ENCODE results near the gene TNFRSF6B. TPM values are rescaled to one million over a fixed set of nuclear protein-coding genes. Genes with fewer than 3 reads are reported as not detected.
A peak's percentile ranks its signal among the peaks of the same experiment; 100 is the strongest.
"Not testable (repeated sequence)": the region's sequence is repeated elsewhere in the genome, so short reads cannot be mapped to it uniquely, and the experiment has no call there.

The TNFRSF6B gene
- total RNA-seq, 1 donor from 2014 or later, result not detected

DNA sequence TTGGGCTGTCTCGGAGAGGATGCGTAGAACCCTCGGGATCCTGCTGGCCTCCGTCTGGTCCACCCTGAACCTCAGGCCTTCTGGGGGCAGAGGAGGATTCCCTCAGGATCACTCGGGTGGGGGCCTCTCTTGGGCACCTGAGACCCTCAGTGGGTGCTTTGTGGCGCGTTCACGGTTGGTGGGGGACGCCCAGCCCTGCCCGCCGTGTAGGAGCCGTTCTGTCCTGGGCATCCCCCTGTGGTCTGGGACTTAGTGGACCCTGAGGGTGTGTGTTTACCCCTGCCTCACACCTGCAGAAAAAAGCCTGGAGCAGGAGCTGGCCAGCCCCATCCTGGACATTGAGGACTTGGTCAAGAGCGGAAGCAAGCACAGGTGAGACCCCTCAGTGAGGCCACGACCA, 30.7 kb upstream of the TNFRSF6B start:
- H3K9me3 Mint-ChIP-seq (ENCODE audit: unreplicated experiment), result no peaks in the 10 kb centered on the region
- peaks cover 22% of the 10 kb centered on the region for H3K36me3 Mint-ChIP-seq (ENCODE audit: low read depth, unreplicated experiment)
- H3K27me3 Mint-ChIP-seq (ENCODE audit: unreplicated experiment), result peaks cover 11% of the 10 kb centered on the region
- no peaks in the 10 kb centered on the region for H3K4me1 Mint-ChIP-seq (ENCODE audit: unreplicated experiment)
- TF ChIP-seq, protein P1, sequence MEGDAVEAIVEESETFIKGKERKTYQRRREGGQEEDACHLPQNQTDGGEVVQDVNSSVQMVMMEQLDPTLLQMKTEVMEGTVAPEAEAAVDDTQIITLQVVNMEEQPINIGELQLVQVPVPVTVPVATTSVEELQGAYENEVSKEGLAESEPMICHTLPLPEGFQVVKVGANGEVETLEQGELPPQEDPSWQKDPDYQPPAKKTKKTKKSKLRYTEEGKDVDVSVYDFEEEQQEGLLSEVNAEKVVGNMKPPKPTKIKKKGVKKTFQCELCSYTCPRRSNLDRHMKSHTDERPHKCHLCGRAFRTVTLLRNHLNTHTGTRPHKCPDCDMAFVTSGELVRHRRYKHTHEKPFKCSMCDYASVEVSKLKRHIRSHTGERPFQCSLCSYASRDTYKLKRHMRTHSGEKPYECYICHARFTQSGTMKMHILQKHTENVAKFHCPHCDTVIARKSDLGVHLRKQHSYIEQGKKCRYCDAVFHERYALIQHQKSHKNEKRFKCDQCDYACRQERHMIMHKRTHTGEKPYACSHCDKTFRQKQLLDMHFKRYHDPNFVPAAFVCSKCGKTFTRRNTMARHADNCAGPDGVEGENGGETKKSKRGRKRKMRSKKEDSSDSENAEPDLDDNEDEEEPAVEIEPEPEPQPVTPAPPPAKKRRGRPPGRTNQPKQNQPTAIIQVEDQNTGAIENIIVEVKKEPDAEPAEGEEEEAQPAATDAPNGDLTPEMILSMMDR (IDR thresholded peaks at IDR 0.05; ENCODE audit: unreplicated experiment), result no peak
- H3K27ac Mint-ChIP-seq (ENCODE audit: unreplicated experiment), result no peak overlapping the region
- no peak for DNase-seq (ENCODE audit: low spot score)
- no peak overlapping the region for H3K4me3 Mint-ChIP-seq (ENCODE audit: unreplicated experiment)

DNA sequence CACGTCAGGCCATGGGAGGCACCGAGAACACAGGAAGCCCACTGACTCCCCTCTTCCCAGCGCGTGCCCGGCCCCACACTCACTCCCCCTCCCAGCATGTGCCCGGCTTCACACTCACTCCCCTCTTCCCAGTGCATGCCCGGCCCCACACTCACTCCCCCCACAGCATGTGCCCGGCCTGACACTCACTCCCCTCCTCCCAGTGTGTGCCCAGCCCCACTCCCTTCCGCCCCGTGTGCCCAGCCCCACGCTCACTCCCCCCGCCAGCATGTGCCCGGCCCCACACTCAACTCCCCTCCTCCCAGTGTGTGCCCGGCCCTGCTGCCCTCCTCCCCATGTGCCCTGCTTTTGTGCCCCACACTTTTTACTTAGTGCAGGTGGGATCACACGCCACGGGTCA, 28.6 kb upstream of the TNFRSF6B start:
- H3K36me3 Mint-ChIP-seq (ENCODE audit: low read depth, unreplicated experiment), result peaks cover 22% of the 10 kb centered on the region
- H3K9me3 Mint-ChIP-seq (ENCODE audit: unreplicated experiment), result no peaks in the 10 kb centered on the region
- TF ChIP-seq, protein P1 (IDR thresholded peaks at IDR 0.05; ENCODE audit: unreplicated experiment), result no peak
- peaks cover 5% of the 10 kb centered on the region for H3K27me3 Mint-ChIP-seq (ENCODE audit: unreplicated experiment)
- peak overlapping the region; percentile 83 for H3K4me3 Mint-ChIP-seq (ENCODE audit: unreplicated experiment)
- no peaks in the 10 kb centered on the region for H3K4me1 Mint-ChIP-seq (ENCODE audit: unreplicated experiment)
- H3K27ac Mint-ChIP-seq (ENCODE audit: unreplicated experiment), result no peak overlapping the region
- DNase-seq (ENCODE audit: low spot score), result no peak

DNA sequence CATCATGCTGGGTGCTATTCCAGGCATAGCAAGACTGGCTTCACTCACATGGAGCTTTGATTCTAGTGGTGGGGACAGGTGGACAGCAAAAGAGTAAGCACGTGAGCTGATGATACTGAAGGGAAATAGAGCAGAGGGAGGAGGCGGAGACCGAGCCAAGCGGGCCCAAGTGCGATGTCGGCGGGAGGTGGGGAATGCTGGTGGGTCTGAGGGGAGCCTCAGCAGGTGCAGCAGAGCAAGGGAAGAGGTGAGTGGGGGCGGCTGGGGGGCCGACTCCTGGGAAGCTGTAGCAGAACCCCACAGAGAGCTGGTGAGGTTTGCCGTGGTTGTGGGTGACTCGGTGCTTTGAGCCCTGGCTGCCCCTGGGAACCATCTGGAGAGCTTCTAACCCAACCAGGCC, 28.1 kb upstream of the TNFRSF6B start:
- H3K4me3 Mint-ChIP-seq (ENCODE audit: unreplicated experiment), result peak overlapping the region; percentile 83
- H3K9me3 Mint-ChIP-seq (ENCODE audit: unreplicated experiment), result no peaks in the 10 kb centered on the region
- no peak for DNase-seq (ENCODE audit: low spot score)
- peaks cover 3% of the 10 kb centered on the region for H3K27me3 Mint-ChIP-seq (ENCODE audit: unreplicated experiment)
- H3K36me3 Mint-ChIP-seq (ENCODE audit: low read depth, unreplicated experiment), result peaks cover 22% of the 10 kb centered on the region
- H3K27ac Mint-ChIP-seq (ENCODE audit: unreplicated experiment), result no peak overlapping the region
- no peaks in the 10 kb centered on the region for H3K4me1 Mint-ChIP-seq (ENCODE audit: unreplicated experiment)
- TF ChIP-seq, protein P1 (IDR thresholded peaks at IDR 0.05; ENCODE audit: unreplicated experiment), result no peak

DNA sequence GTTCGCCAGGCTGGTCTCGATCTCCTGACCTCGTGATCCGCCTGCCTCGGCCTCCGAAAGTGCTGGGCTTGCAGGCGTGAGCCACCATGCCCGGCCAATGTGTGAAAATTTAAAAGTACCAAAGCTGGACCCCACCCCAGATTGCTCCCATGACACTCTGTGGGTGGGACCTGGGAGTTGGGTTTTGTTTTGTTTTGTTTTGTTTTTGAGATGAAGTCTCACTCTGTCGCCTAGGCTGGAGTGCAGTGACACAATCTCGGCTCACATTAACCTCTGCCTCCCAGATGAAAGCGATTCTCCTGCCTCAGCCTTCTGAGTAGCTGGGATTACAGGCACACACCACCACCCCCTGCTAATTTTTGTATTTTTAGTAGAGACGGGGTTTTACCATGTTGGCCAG, 24.8 kb upstream of the TNFRSF6B start:
- H3K9me3 Mint-ChIP-seq (ENCODE audit: unreplicated experiment); H3K27me3 Mint-ChIP-seq (ENCODE audit: unreplicated experiment); H3K4me3 Mint-ChIP-seq (ENCODE audit: unreplicated experiment); DNase-seq (ENCODE audit: low spot score); H3K27ac Mint-ChIP-seq (ENCODE audit: unreplicated experiment); H3K4me1 Mint-ChIP-seq (ENCODE audit: unreplicated experiment): not testable (repeated sequence)
- peaks cover 21% of the 10 kb centered on the region for H3K36me3 Mint-ChIP-seq (ENCODE audit: low read depth, unreplicated experiment)

DNA sequence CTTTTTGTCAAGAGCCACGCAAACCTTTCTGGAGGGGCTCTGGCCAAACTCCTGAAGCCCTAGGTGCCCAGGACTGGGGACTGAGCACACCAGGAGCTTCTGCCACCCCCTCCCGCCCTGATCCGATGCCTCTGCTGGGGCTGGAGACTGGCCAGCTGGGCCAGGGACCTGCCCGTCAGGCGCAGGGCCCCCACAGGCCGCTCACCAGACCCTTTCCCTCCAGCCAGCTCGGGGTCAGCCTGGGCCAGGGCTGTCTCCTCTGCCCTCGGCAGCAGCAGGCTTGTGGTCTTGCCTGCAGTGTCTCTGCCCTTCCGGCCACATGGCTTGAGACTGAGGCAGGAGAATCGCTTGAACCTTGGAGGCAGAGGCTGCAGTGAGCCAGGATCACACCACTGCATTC, 23.8 kb upstream of the TNFRSF6B start:
- Mint-ChIP-seq H3K4me1 (ENCODE audit: unreplicated experiment) (no peaks in the 10 kb centered on the region), H3K9me3 (ENCODE audit: unreplicated experiment) (no peaks in the 10 kb centered on the region), H3K27ac (ENCODE audit: unreplicated experiment) (no peak overlapping the region), H3K4me3 (ENCODE audit: unreplicated experiment) (no peak overlapping the region), H3K36me3 (ENCODE audit: low read depth, unreplicated experiment) (peaks cover 21% of the 10 kb centered on the region), H3K27me3 (ENCODE audit: unreplicated experiment) (peaks cover 2% of the 10 kb centered on the region)
- TF ChIP-seq, protein P1 (IDR thresholded peaks at IDR 0.05; ENCODE audit: unreplicated experiment), result no peak
- DNase-seq (ENCODE audit: low spot score), result no peak

DNA sequence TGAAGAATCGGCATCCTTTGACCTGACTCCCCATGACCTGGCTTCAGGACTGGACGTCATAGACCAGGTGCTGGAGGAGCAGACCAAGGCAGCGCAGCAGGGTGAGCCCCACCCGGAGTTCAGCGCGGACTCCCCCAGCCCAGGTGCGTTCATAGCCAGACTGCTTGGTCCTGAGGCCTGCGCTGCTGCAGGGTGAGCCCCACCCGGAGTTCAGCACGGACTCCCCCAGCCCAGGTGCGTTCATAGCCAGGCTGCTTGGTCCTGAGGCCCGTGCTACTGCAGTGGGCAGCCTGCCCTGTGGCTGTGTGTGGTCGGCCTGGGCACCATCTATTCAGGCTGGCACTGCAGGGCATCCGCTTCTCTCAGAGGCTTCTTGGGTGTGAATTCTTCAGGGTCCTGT, 22.5 kb upstream of the TNFRSF6B start:
- H3K9me3 Mint-ChIP-seq (ENCODE audit: unreplicated experiment), result no peaks in the 10 kb centered on the region
- no peak for DNase-seq (ENCODE audit: low spot score)
- H3K27ac Mint-ChIP-seq (ENCODE audit: unreplicated experiment), result no peak overlapping the region
- no peak overlapping the region for H3K4me3 Mint-ChIP-seq (ENCODE audit: unreplicated experiment)
- peaks cover 18% of the 10 kb centered on the region for H3K36me3 Mint-ChIP-seq (ENCODE audit: low read depth, unreplicated experiment)
- H3K4me1 Mint-ChIP-seq (ENCODE audit: unreplicated experiment), result no peaks in the 10 kb centered on the region
- TF ChIP-seq, protein P1 (IDR thresholded peaks at IDR 0.05; ENCODE audit: unreplicated experiment), result no peak
- peaks cover 2% of the 10 kb centered on the region for H3K27me3 Mint-ChIP-seq (ENCODE audit: unreplicated experiment)

Data from endothelial cell (in vitro differentiated cells).